T-cell (primary cell): ENCODE results near the gene KIF5A. TPM values are rescaled to one million over a fixed set of nuclear protein-coding genes. Genes with fewer than 3 reads are reported as not detected.
A peak's percentile ranks its signal among the peaks of the same experiment; 100 is the strongest.
"Not testable (repeated sequence)": the region's sequence is repeated elsewhere in the genome, so short reads cannot be mapped to it uniquely, and the experiment has no call there.

Source experiments
- ATAC-seq, 4 experiments: fragments of 200-7000 bp in 3 of 4; fragments of 150-1000 bp in 1 of 4; cut with Tn5 transposase; replicated peaks in 1 of 4; 1 replicate in 3 of 4; 2 replicates in 1 of 4; pipeline ENCODE4 v1.10.0; 2021; ENCODE audit warnings: moderate library complexity in 3 of 4, mild to moderate bottlenecking in 2 of 4, moderate number of reproducible peaks in 1 of 4
- CTCF ChIA-PET, 2 donors: fragments of 300-600 bp; sonication (Branson Sonifier 250); formaldehyde crosslinking; loops; one replicate each; lab custom pipeline; 2022; ENCODE audit warnings: antibody characterized with exemption in 2 of 2; lab: Charles Lee
- POLR2A ChIA-PET, 2 donors: fragments of 300-600 bp; sonication (Branson Sonifier 250); formaldehyde crosslinking; loops; one replicate each; lab custom pipeline; 2022; ENCODE audit warnings: antibody characterized with exemption in 2 of 2; lab: Charles Lee
- DNase-seq, 35 experiments: peaks; one replicate each; pipeline versions ENCODE4 v3.0.0 to v3.0.0-alpha.2; 2013 to 2023
- H3K27ac ChIP-seq: one replicate; pipeline ENCODE4 v1.5.1; 2013; ENCODE audit warnings: low read length
- H3K27me3 ChIP-seq, 2 experiments: replicated peaks in 1 of 2; 1 replicate in 1 of 2; 2 replicates in 1 of 2; pipeline versions ENCODE4 v1.6.1 to v1.7.0; 2013; ENCODE audit warnings: low read length in 1 of 2, mixed read lengths in 1 of 2; ENCODE audit not compliant: control insufficient read depth in 2 of 2, insufficient read depth in 2 of 2; ENCODE audit errors: extremely low read depth in 1 of 2
- H3K36me3 ChIP-seq, 2 donors: 1 replicate in 1 of 2; 2 replicates in 1 of 2; pipeline versions ENCODE4 v1.6.1 to v1.7.0; 2013; ENCODE audit warnings: low read length in 1 of 2; ENCODE audit not compliant: control insufficient read depth in 2 of 2, insufficient read depth in 1 of 2; ENCODE audit errors: extremely low read depth in 1 of 2
- H3K4me1 ChIP-seq, 2 experiments: 1 replicate in 1 of 2; 2 replicates in 1 of 2; pipeline versions ENCODE4 v1.6.1 to v1.7.0; 2013; ENCODE audit warnings: low read length in 2 of 2, mixed read lengths in 1 of 2; ENCODE audit not compliant: insufficient read depth in 2 of 2, control insufficient read depth in 1 of 2; ENCODE audit errors: extremely low read depth in 1 of 2
- H3K4me3 ChIP-seq, 2 donors: 1 replicate in 1 of 2; 2 replicates in 1 of 2; pipeline versions ENCODE4 v1.5.1 to v1.7.0; 2013; ENCODE audit warnings: mild to moderate bottlenecking in 2 of 2, low read length in 1 of 2, moderate library complexity in 1 of 2; ENCODE audit not compliant: control insufficient read depth in 1 of 2; ENCODE audit errors: extremely low read depth in 1 of 2
- H3K9me3 ChIP-seq: 2 replicates; pipeline ENCODE4 v1.7.0; 2013
- H3K27ac Mint-ChIP-seq, 2 donors: one replicate each; pipeline ENCODE4 v1.8.0; 2020 to 2021; ENCODE audit warnings: mild to moderate bottlenecking in 2 of 2, mixed read lengths in 2 of 2
- H3K27me3 Mint-ChIP-seq, 2 donors: one replicate each; pipeline ENCODE4 v1.8.0; 2021 to 2022; ENCODE audit warnings: mixed read lengths in 2 of 2
- H3K36me3 Mint-ChIP-seq: one replicate; pipeline ENCODE4 v1.8.0; 2021; ENCODE audit warnings: mixed read lengths
- H3K4me1 Mint-ChIP-seq, 3 donors: one replicate each; pipeline ENCODE4 v1.8.0; 2020 to 2022; ENCODE audit warnings: mixed read lengths in 3 of 3, mild to moderate bottlenecking in 1 of 3
- H3K4me3 Mint-ChIP-seq, 3 donors: one replicate each; pipeline ENCODE4 v1.8.0; 2020 to 2022; ENCODE audit warnings: mild to moderate bottlenecking in 3 of 3, mixed read lengths in 3 of 3, moderate library complexity in 3 of 3
- H3K9me3 Mint-ChIP-seq, 3 donors: one replicate each; pipeline ENCODE4 v1.8.0; 2020 to 2022; ENCODE audit warnings: mixed read lengths in 3 of 3
- WGBS: methylation state at CpG from one replicate; pipeline ENCODE4 v1.1.5; 2013; ENCODE audit warnings: missing lambda C conversion rate; ENCODE audit not compliant: insufficient coverage; 5-methylcytosine and 5-hydroxymethylcytosine counted together
- total RNA-seq, 35 experiments: library from RNA in 6 of 35; stranded (reverse) in 6 of 35; fragments of 120-200 nt in 1 of 35; gene quantifications; one replicate each; pipeline versions ENCODE4 v1.2.1 to v1.2.4 and lab custom pipeline; 2013 to 2026

The KIF5A gene
- total RNA-seq, 5 donors from 2014 or later (not counting 1 experiment from before 2014, with no cell fraction given), result 0.83 to 1.8 (median 0.92) TPM

- POLR2A ChIA-PET, result interaction anchor here in 1 of 2 donors (1.1 kb wide), 1 partner anchor 34 kb away, joined by 5 read pairs; no protein-coding TSS in a partner anchor
Measured at GRCh38 chr12:57515408-57515933, 34.4 kb upstream of the KIF5A start.

GRCh38 chr12:57515934-57516541 lies 33.8 kb upstream of the KIF5A start:
- Histone ChIP-seq H3K36me3 (peaks cover 7 to 64% of the 10 kb centered on the region in 2 donors), H3K4me1 (peaks cover 7 to 24% of the 10 kb centered on the region in 2 experiments), H3K27ac (no peak overlapping the region), H3K27me3 (no peaks in the 10 kb centered on the region), H3K4me3 (no peak overlapping the region), H3K9me3 (no peaks in the 10 kb centered on the region)
- peaks cover 65% of the 10 kb centered on the region for H3K36me3 Mint-ChIP-seq
- ChIA-PET CTCF (interaction anchor here in 1 of 2 donors (0.6 to 0.9 kb wide), 2 partner anchors 57 to 69 kb away, joined by 4 to 5 read pairs; no protein-coding TSS in a partner anchor), POLR2A (interaction anchor here (0.9 to 1.9 kb wide), 2 partner anchors 36 kb away, joined by 6 to 7 read pairs; partner anchors contain the start of gene ARHGAP9 (in 1 of the 2))
- H3K27me3 Mint-ChIP-seq, result no peaks in the 10 kb centered on the region
- no peak for ATAC-seq
- 100% methylated on average over 1 of the region's 11 CpGs for WGBS
- H3K4me3 Mint-ChIP-seq, result no peak overlapping the region
- H3K4me1 Mint-ChIP-seq, result peaks cover 24 to 32% (median 26%) of the 10 kb centered on the region in 3 donors
- DNase-seq, result no peak
- peak overlapping the region in 1 of 2 donors; percentile 46 for H3K27ac Mint-ChIP-seq
- no peaks in the 10 kb centered on the region for H3K9me3 Mint-ChIP-seq

More at GRCh38 chr12:57515408-57515933, 34.4 kb upstream of the KIF5A start:
- no peak overlapping the region for H3K27ac ChIP-seq
- CTCF ChIA-PET, result interaction anchor here in 1 of 2 donors (0.6 to 0.9 kb wide), 2 partner anchors 56 to 70 kb away, joined by 4 to 5 read pairs; no protein-coding TSS in a partner anchor
- H3K4me1 ChIP-seq, result peaks cover 7 to 21% of the 10 kb centered on the region in 2 experiments
- no peak overlapping the region for H3K4me3 ChIP-seq
- WGBS, result no CpG with 5 or more reads among the region's 3 CpGs
- no peaks in the 10 kb centered on the region for H3K27me3 ChIP-seq
- Mint-ChIP-seq H3K4me3 (no peak overlapping the region), H3K9me3 (no peaks in the 10 kb centered on the region), H3K36me3 (peaks cover 65% of the 10 kb centered on the region), H3K4me1 (peaks cover 24 to 27% (median 24%) of the 10 kb centered on the region in 3 donors), H3K27ac (no peak overlapping the region), H3K27me3 (no peaks in the 10 kb centered on the region)
- DNase-seq (no peak), ATAC-seq (no peak)
- H3K36me3 ChIP-seq, result peaks cover 7 to 69% of the 10 kb centered on the region in 2 donors
- no peaks in the 10 kb centered on the region for H3K9me3 ChIP-seq

- ATAC-seq, result no peak
- Mint-ChIP-seq H3K27me3 (no peaks in the 10 kb centered on the region), H3K4me3 (no peak overlapping the region), H3K36me3 (peaks cover 61% of the 10 kb centered on the region), H3K4me1 (peaks cover 28 to 38% (median 33%) of the 10 kb centered on the region in 3 donors), H3K9me3 (no peaks in the 10 kb centered on the region), H3K27ac (peak overlapping the region in 1 of 2 donors; percentile 99)
- DNase-seq, result no peak
- Histone ChIP-seq H3K27me3 (no peaks in the 10 kb centered on the region), H3K36me3 (peaks cover 5 to 57% of the 10 kb centered on the region in 2 donors), H3K4me1 (peaks cover 12 to 31% of the 10 kb centered on the region in 2 experiments), H3K27ac (no peak overlapping the region), H3K9me3 (no peaks in the 10 kb centered on the region), H3K4me3 (no peak overlapping the region)
- ChIA-PET CTCF (interaction anchor here in 1 of 2 donors (0.6 to 0.7 kb wide), 2 partner anchors 53 to 137 kb away, joined by 3 to 4 read pairs; no protein-coding TSS in a partner anchor), POLR2A (interaction anchor here (0.9 to 1.9 kb wide), 3 partner anchors 36 to 39 kb away, joined by 6 to 7 read pairs (median 6); partner anchors contain the start of gene ARHGAP9 (in 1 of the 2))
- 95% methylated on average over 7 of the region's 11 CpGs for WGBS
Measured at GRCh38 chr12:57516617-57517153, 33.2 kb upstream of the KIF5A start.

GRCh38 chr12:57517187-57517586 lies 32.7 kb upstream of the KIF5A start:
- H3K4me1 Mint-ChIP-seq, result peaks cover 33 to 43% (median 38%) of the 10 kb centered on the region in 3 donors
- ChIA-PET CTCF (interaction anchor here (0.6 to 1.2 kb wide), 3 partner anchors 53 to 137 kb away, joined by 3 to 4 read pairs (median 3); no protein-coding TSS in a partner anchor), POLR2A (interaction anchor here (1.1 to 1.9 kb wide), 3 partner anchors 37 to 45 kb away, joined by 3 to 7 read pairs (median 6); partner anchors contain the start of gene ARHGAP9 (in 1 of the 2))
- no peaks in the 10 kb centered on the region for H3K27me3 Mint-ChIP-seq
- no peak overlapping the region for H3K4me3 ChIP-seq
- ATAC-seq (no peak), DNase-seq (no peak)
- no peak overlapping the region for H3K27ac ChIP-seq
- WGBS, result 67% methylated on average over 1 of the region's 1 CpG
- H3K27me3 ChIP-seq, result no peaks in the 10 kb centered on the region
- no peaks in the 10 kb centered on the region for H3K9me3 ChIP-seq
- H3K27ac Mint-ChIP-seq, result peak overlapping the region in 1 of 2 donors; percentile 99
- H3K36me3 ChIP-seq, result peaks cover 5 to 52% of the 10 kb centered on the region in 2 donors
- H3K36me3 Mint-ChIP-seq, result peaks cover 56% of the 10 kb centered on the region
- peaks cover 16 to 36% of the 10 kb centered on the region in 2 experiments for H3K4me1 ChIP-seq
- H3K9me3 Mint-ChIP-seq, result no peaks in the 10 kb centered on the region
- peak overlapping the region in 2 of 3 donors; percentile 11 to 29 for H3K4me3 Mint-ChIP-seq

GRCh38 chr12:57517718-57518117 lies 32.1 kb upstream of the KIF5A start:
- H3K4me1 Mint-ChIP-seq, result peaks cover 35 to 45% (median 40%) of the 10 kb centered on the region in 3 donors
- H3K27ac Mint-ChIP-seq, result peak overlapping the region; percentile 99 to 100

More at GRCh38 chr12:57517718-57518117, 32.1 kb upstream of the KIF5A start:
- WGBS, result no CpG with 5 or more reads among the region's 10 CpGs
- not testable (repeated sequence) for H3K27me3 Mint-ChIP-seq, DNase-seq, ATAC-seq, H3K27ac ChIP-seq, H3K4me3 ChIP-seq, H3K9me3 Mint-ChIP-seq, H3K9me3 ChIP-seq, H3K27me3 ChIP-seq
- peaks cover 4 to 47% of the 10 kb centered on the region in 2 donors for H3K36me3 ChIP-seq
- ChIA-PET CTCF (interaction anchor here (0.8 to 1.2 kb wide), 2 partner anchors 66 to 1566 kb away, joined by 3 read pairs; no protein-coding TSS in a partner anchor), POLR2A (interaction anchor here (0.7 to 1.9 kb wide), 5 partner anchors 28 to 46 kb away, joined by 3 to 7 read pairs (median 6); partner anchors contain the start of gene ARHGAP9 (in 2 of the 2))
- peaks cover 16 to 38% of the 10 kb centered on the region in 2 experiments for H3K4me1 ChIP-seq
- Mint-ChIP-seq H3K36me3 (peaks cover 50% of the 10 kb centered on the region), H3K4me3 (peak overlapping the region in 1 of 3 donors; percentile 29)
